ENCODE results near the gene ZC3H6. TPM values are rescaled to one million over a fixed set of nuclear protein-coding genes. Genes with fewer than 3 reads are reported as not detected.

ZC3H6 gene
- polyA plus RNA-seq = 5.7 TPM
- long read RNA-seq, donor 1 = 0 reads
- long read RNA-seq, donor 2, full-length matches to known transcripts = 1 of 1 reads
- long read RNA-seq, donor 2, partial matches to known transcripts = 0 of 1 reads
- long read RNA-seq, donor 2, other reads (novel, unspliced or antisense) = 0 of 1 reads
- long read RNA-seq, donor 3 = 0 reads
- long read RNA-seq, donor 4 = 0 reads
- long read RNA-seq, donor 5, full-length matches to known transcripts = 1 of 1 reads
- long read RNA-seq, donor 5, partial matches to known transcripts = 0 of 1 reads
- long read RNA-seq, donor 5, other reads (novel, unspliced or antisense) = 0 of 1 reads
- long read RNA-seq, donor 6, partial matches to known transcripts = 9 of 9 reads
- long read RNA-seq, donor 6, other reads (novel, unspliced or antisense) = 0 of 9 reads
- long read RNA-seq, donor 7 = 0 reads
- long read RNA-seq, donor 8, partial matches to known transcripts = 11 of 11 reads
- long read RNA-seq, donor 8, other reads (novel, unspliced or antisense) = 0 of 11 reads
- long read RNA-seq, donor 9 = 0 reads
- long read RNA-seq, donor 10, full-length matches to known transcripts = 1 of 26 reads
- long read RNA-seq, donor 10, partial matches to known transcripts = 25 of 26 reads
- long read RNA-seq, donor 10, other reads (novel, unspliced or antisense) = 0 of 26 reads
- long read RNA-seq, donor 11, full-length matches to known transcripts = 1 of 7 reads
- long read RNA-seq, donor 11, partial matches to known transcripts = 6 of 7 reads
- long read RNA-seq, donor 11, other reads (novel, unspliced or antisense) = 0 of 7 reads

- Histone ChIP-seq H3K27ac (ENCODE audit: low read length) (peak within 1 kb of the TSS; percentile 100), H3K4me1 (ENCODE audit: control insufficient read depth, insufficient read depth, low read length) (peaks cover 3% of the 10 kb centered on the region), H3K9me3 (ENCODE audit: control insufficient read depth, low read depth, low read length) (peaks cover 6% of the 10 kb centered on the region), H3K4me3 (ENCODE audit: low read length) (peak within 1 kb of the TSS; percentile 100), H3K27me3 (ENCODE audit: control insufficient read depth, insufficient read depth, low read length) (no peaks in the 10 kb centered on the region), H3K36me3 (ENCODE audit: control insufficient read depth, insufficient read depth, low read length) (no peaks in the 10 kb centered on the region)
- DNase-seq = peak; percentile 97 to 99
- WGBS (ENCODE audit: insufficient coverage, low lambda C conversion rate) = no CpG with 5 or more reads among the region's 60 CpGs
Measured at GRCh38 chr2:112275311-112275886, at the start of gene ZC3H6. Gene ZC3H6, plus strand, starts transcription at chr2:112275597. Its CDS starts 398 bp downstream, at chr2:112275995.

- no peak for DNase-seq
Measured at GRCh38 chr2:112229348-112229747, 46.0 kb upstream of the ZC3H6 start.

GRCh38 chr2:112230371-112230770 lies 45.0 kb upstream of the ZC3H6 start:
- WGBS (ENCODE audit: insufficient coverage, low lambda C conversion rate) = 95% methylated on average over 3 of the region's 3 CpGs
- Histone ChIP-seq H3K27ac (ENCODE audit: low read length) (no peak overlapping the region), H3K36me3 (ENCODE audit: control insufficient read depth, insufficient read depth, low read length) (peaks cover 3% of the 10 kb centered on the region), H3K4me3 (ENCODE audit: low read length) (no peak overlapping the region), H3K9me3 (ENCODE audit: control insufficient read depth, low read depth, low read length) (no peaks in the 10 kb centered on the region), H3K4me1 (ENCODE audit: control insufficient read depth, insufficient read depth, low read length) (no peaks in the 10 kb centered on the region), H3K27me3 (ENCODE audit: control insufficient read depth, insufficient read depth, low read length) (no peaks in the 10 kb centered on the region)
- DNase-seq = no peak

More at GRCh38 chr2:112229348-112229747, 46.0 kb upstream of the ZC3H6 start:
- H3K4me3 ChIP-seq (ENCODE audit: low read length) = no peak overlapping the region
- no peaks in the 10 kb centered on the region for H3K4me1 ChIP-seq (ENCODE audit: control insufficient read depth, insufficient read depth, low read length)
- peaks cover 3% of the 10 kb centered on the region for H3K36me3 ChIP-seq (ENCODE audit: control insufficient read depth, insufficient read depth, low read length)
- H3K27me3 ChIP-seq (ENCODE audit: control insufficient read depth, insufficient read depth, low read length) = no peaks in the 10 kb centered on the region
- H3K27ac ChIP-seq (ENCODE audit: low read length) = no peak overlapping the region
- no peaks in the 10 kb centered on the region for H3K9me3 ChIP-seq (ENCODE audit: control insufficient read depth, low read depth, low read length)

GRCh38 chr2:112239862-112240261 lies 35.5 kb upstream of the ZC3H6 start:
- no peak for DNase-seq

GRCh38 chr2:112242384-112242783 lies 33.0 kb upstream of the ZC3H6 start:
- WGBS (ENCODE audit: insufficient coverage, low lambda C conversion rate) = 79% methylated on average over 3 of the region's 3 CpGs

More at GRCh38 chr2:112239862-112240261, 35.5 kb upstream of the ZC3H6 start:
- Histone ChIP-seq H3K4me1 (ENCODE audit: control insufficient read depth, insufficient read depth, low read length) (no peaks in the 10 kb centered on the region), H3K36me3 (ENCODE audit: control insufficient read depth, insufficient read depth, low read length) (peaks cover 9% of the 10 kb centered on the region), H3K27me3 (ENCODE audit: control insufficient read depth, insufficient read depth, low read length) (no peaks in the 10 kb centered on the region), H3K9me3 (ENCODE audit: control insufficient read depth, low read depth, low read length) (no peaks in the 10 kb centered on the region), H3K4me3 (ENCODE audit: low read length) (no peak overlapping the region), H3K27ac (ENCODE audit: low read length) (no peak overlapping the region)
- whole genome bisulfite sequencing (ENCODE audit: insufficient coverage, low lambda C conversion rate) = no CpG with 5 or more reads among the region's 1 CpG

GRCh38 chr2:112243233-112243632 lies 32.2 kb upstream of the ZC3H6 start:
- Histone ChIP-seq H3K36me3 (ENCODE audit: control insufficient read depth, insufficient read depth, low read length) (peaks cover 12% of the 10 kb centered on the region), H3K27ac (ENCODE audit: low read length) (no peak overlapping the region), H3K4me1 (ENCODE audit: control insufficient read depth, insufficient read depth, low read length) (no peaks in the 10 kb centered on the region), H3K27me3 (ENCODE audit: control insufficient read depth, insufficient read depth, low read length) (no peaks in the 10 kb centered on the region), H3K4me3 (ENCODE audit: low read length) (no peak overlapping the region), H3K9me3 (ENCODE audit: control insufficient read depth, low read depth, low read length) (no peaks in the 10 kb centered on the region)
- no peak for DNase-seq
- 100% methylated on average over 3 of the region's 4 CpGs for WGBS (ENCODE audit: insufficient coverage, low lambda C conversion rate)

More at GRCh38 chr2:112242384-112242783, 33.0 kb upstream of the ZC3H6 start:
- Histone ChIP-seq H3K27me3 (ENCODE audit: control insufficient read depth, insufficient read depth, low read length) (no peaks in the 10 kb centered on the region), H3K27ac (ENCODE audit: low read length) (no peak overlapping the region), H3K4me1 (ENCODE audit: control insufficient read depth, insufficient read depth, low read length) (no peaks in the 10 kb centered on the region), H3K9me3 (ENCODE audit: control insufficient read depth, low read depth, low read length) (no peaks in the 10 kb centered on the region), H3K36me3 (ENCODE audit: control insufficient read depth, insufficient read depth, low read length) (peaks cover 7% of the 10 kb centered on the region), H3K4me3 (ENCODE audit: low read length) (no peak overlapping the region)
- no peak for DNase-seq

- no CpG with 5 or more reads among the region's 1 CpG for WGBS (ENCODE audit: insufficient coverage, low lambda C conversion rate)
- DNase-seq = no peak
- no peaks in the 10 kb centered on the region for H3K4me1 ChIP-seq (ENCODE audit: control insufficient read depth, insufficient read depth, low read length)
- no peak overlapping the region for H3K4me3 ChIP-seq (ENCODE audit: low read length)
- peaks cover 18% of the 10 kb centered on the region for H3K36me3 ChIP-seq (ENCODE audit: control insufficient read depth, insufficient read depth, low read length)
- H3K27me3 ChIP-seq (ENCODE audit: control insufficient read depth, insufficient read depth, low read length) = no peaks in the 10 kb centered on the region
- H3K9me3 ChIP-seq (ENCODE audit: control insufficient read depth, low read depth, low read length) = no peaks in the 10 kb centered on the region
- no peak overlapping the region for H3K27ac ChIP-seq (ENCODE audit: low read length)
Measured at GRCh38 chr2:112244854-112245253, 30.5 kb upstream of the ZC3H6 start.

- WGBS (ENCODE audit: insufficient coverage, low lambda C conversion rate) = 100% methylated on average over 1 of the region's 3 CpGs
- peaks cover 3% of the 10 kb centered on the region for H3K4me1 ChIP-seq (ENCODE audit: control insufficient read depth, insufficient read depth, low read length)
- H3K9me3 ChIP-seq (ENCODE audit: control insufficient read depth, low read depth, low read length) = no peaks in the 10 kb centered on the region
- peaks cover 11% of the 10 kb centered on the region for H3K36me3 ChIP-seq (ENCODE audit: control insufficient read depth, insufficient read depth, low read length)
- no peak overlapping the region for H3K4me3 ChIP-seq (ENCODE audit: low read length)
- no peak overlapping the region for H3K27ac ChIP-seq (ENCODE audit: low read length)
- H3K27me3 ChIP-seq (ENCODE audit: control insufficient read depth, insufficient read depth, low read length) = no peaks in the 10 kb centered on the region
- DNase-seq = no peak
Measured at GRCh38 chr2:112251271-112251670, 24.1 kb upstream of the ZC3H6 start.

- Histone ChIP-seq H3K36me3 (ENCODE audit: control insufficient read depth, insufficient read depth, low read length) (peaks cover 6% of the 10 kb centered on the region), H3K4me3 (ENCODE audit: low read length) (no peak overlapping the region), H3K27me3 (ENCODE audit: control insufficient read depth, insufficient read depth, low read length) (no peaks in the 10 kb centered on the region), H3K9me3 (ENCODE audit: control insufficient read depth, low read depth, low read length) (no peaks in the 10 kb centered on the region), H3K4me1 (ENCODE audit: control insufficient read depth, insufficient read depth, low read length) (peaks cover 3% of the 10 kb centered on the region), H3K27ac (ENCODE audit: low read length) (no peak overlapping the region)
- DNase-seq = no peak
- WGBS (ENCODE audit: insufficient coverage, low lambda C conversion rate) = 100% methylated on average over 5 of the region's 5 CpGs
Measured at GRCh38 chr2:112253261-112253815, 22.1 kb upstream of the ZC3H6 start.
